NK-92 treated with Interleukin-12 subunit alpha and Interleukin-12 subunit beta, amount 100 ng/mL, for 24 hours (cell line): Measurements from ENCODE around the gene NUPR1.
"Not testable (repeated sequence)": the region's sequence is repeated elsewhere in the genome, so short reads cannot be mapped to it uniquely, and the experiment has no call there.

Experiments
- DNase-seq: peaks from one replicate; lab custom pipeline; 2025; lab: John Stamatoyannopoulos, UW

Gene NUPR1

DNA sequence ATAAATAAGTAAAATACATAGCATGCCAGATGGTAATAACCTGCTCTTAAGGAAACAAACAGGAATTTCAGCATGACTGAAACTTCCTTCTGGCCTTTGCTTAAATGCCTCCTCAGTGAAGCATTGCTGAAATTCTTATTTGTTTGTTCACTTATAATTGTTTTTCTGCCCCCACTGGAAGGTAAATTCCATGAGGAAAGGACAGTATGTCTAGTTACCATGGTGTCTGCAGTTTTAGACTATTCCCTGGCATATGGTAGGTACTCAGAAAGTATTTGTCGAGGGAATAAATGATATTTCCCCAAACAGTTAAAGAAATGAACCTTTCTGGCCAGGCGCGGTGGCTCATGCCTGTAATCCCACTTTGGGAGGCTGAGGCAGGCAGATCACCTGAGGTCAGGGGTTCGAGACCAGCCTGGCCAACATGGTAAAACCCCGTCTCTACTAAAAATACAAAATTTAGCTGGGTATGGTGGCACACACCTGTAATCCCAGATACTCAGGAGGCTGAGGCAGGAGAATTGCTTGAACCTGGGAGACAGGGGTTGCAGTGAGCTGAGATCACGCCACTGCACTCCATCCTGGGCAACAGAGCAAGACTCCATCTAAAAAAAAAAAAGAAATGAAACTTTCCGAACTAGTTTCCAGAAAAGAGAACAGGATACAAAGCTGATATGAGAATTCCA, 11.5 kb downstream of the NUPR1 start:
- DNase-seq = not testable (repeated sequence)

DNA sequence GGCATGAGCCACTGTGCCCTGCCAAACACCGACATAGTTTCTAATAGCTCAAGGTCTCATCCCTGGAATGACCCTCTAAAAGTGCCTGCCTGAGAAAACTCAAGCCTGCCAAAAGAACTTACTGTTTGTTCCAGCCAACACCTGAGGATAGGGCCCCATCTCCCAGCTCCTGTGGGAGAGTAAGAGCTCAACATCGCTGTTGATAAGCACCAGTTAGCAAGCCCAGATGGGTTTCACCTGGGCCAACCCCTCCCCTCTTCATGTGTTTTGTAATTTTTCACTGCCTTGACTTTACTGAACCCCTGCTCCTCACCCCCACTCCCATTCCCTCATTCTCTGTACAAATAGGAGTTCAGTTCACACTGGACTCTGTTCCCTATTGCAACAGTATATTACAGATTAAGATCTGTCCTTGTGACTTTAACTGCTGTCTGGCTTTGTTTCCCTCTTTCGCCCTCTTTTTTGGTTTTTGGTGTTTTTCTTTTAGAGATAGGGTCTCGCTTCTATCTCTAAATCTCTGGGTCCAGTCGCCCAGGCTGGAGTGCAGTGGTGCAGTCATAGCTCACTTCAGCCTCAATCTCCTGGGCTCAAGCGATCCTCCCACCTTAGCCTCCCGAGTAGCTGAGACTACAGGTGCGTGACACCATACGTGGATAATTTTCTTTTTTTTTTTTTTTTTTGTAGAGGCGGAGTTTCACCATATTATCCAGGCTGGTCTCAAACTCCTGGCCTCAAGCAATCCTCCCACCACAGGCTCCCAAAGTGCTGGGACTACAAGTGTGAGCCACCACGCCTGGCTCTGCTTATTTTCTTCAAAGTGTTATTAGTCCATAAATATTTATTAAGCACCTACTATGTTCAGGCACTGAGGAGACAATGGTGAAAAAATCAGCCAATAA, 12.3 kb downstream of the NUPR1 start:
- DNase-seq = no peak

GRCh38 chr16:28524681-28525171, 14.0 kb downstream of the NUPR1 start:
- no peak for DNase-seq

DNA sequence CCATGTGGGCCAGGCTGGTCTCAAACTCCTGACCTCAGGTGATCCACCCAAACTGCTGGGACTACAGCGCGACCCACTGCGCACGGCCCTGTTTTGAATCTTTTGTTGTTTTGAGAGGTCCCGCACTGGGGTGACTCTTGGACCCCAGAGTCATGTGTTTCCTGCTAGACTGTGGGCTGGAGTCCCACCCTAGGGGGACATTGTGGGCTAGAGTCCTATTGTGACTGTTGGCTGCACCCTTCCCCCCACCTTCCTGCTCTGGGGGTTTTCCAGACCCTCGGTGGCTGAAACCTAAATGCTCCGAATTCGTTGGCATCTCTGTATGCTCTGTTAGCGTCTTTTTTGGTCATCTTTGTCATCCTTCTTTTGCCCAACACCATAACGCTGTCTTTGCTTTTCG, 16.0 kb downstream of the NUPR1 start:
- DNase-seq = no peak

GRCh38 chr16:28521436-28521835, 17.3 kb downstream of the NUPR1 start:
- DNase-seq = no peak

- DNase-seq = no peak
Observed at GRCh38 chr16:28520672-28521071, 18.1 kb downstream of the NUPR1 start.

GRCh38 chr16:28514246-28514645, 24.5 kb downstream of the NUPR1 start:
- DNase-seq = no peak

- DNase-seq = no peak
Observed at GRCh38 chr16:28513484-28514181, 25.1 kb downstream of the NUPR1 start.

DNA sequence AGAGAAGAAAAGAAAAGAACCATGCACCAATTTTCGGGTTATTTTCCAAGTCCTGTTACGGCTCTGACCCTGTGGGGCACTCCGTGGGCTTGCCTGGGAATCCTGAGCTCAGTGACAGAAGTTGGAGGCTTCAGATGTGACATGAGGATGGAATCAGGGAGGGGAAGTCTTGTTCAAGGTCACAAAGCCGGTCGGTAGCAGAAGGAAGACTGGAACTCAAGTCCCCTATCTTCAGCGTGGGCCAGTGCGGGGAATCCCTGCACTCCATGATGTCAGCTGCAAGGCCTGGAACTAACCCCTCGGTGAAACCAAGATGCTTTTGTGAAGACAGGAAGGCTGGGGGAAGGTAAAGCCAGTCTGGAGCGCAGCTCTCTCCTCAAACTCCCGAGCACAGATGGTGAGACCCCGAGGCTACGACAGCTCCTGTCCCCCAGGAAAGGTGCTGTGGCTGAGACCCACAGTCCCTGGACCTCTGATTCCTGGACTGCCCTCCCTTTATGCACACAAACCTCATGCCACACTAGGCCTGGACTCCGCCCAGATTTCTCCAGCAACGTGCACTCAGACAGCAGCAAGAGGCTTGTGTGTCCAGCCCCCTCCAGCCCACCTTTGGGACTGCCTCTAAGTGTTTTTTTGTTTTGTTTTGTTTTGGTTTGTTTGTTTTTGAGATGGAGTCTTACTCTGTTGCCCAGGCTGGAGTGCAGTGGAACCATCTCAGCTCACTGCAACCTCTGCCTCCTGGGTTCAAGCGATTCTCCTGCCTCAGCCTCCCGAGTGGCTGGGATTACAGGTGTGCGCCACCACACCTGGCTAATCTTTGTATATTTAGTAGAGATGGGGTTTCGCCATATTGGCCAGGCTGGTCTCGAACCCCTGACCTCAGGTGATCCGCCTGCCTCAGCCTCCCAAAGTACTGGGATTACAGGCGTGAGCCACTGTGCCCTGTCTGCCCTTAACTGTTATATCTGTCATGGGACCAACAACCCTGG, 26.7 kb downstream of the NUPR1 start:
- no peak for DNase-seq

GRCh38 chr16:28511031-28511430, 27.7 kb downstream of the NUPR1 start:
- no peak for DNase-seq

GRCh38 chr16:28505489-28506137, 33.2 kb downstream of the NUPR1 start:
- DNase-seq = no peak

DNA sequence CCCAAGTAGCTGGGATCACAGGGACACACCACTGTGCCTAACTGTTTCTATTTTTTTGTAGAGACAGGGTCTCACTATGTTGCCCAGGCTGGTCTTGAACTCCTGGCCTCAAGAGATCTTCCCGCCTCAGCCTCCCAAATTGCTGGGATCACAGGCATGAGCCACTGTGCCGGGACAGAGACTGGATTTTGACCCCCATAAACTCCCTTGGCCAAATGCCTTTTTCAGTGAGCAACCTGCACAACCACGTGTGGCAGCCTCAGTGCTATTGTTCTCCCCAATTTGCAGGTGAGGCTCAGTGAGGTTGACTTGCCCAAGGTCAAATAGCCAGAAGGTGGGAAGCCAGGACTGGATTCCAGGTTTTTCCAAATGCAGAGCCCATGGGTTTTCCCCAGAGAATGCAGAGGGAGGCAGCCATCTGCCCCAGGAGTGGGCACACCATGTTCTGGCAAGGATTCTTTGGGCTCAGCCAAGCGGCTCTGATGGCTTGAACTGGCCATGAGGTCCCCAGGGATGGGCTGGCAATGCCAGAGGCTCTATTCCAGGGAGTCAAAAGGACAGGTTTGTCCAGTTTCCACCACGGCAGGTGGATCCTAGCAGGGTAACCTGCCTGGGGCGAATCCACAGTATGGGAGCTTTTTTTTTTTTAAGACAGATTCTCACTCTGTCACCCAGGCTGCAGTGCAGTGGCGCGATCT, 33.9 kb downstream of the NUPR1 start:
- DNase-seq = no peak

DNA sequence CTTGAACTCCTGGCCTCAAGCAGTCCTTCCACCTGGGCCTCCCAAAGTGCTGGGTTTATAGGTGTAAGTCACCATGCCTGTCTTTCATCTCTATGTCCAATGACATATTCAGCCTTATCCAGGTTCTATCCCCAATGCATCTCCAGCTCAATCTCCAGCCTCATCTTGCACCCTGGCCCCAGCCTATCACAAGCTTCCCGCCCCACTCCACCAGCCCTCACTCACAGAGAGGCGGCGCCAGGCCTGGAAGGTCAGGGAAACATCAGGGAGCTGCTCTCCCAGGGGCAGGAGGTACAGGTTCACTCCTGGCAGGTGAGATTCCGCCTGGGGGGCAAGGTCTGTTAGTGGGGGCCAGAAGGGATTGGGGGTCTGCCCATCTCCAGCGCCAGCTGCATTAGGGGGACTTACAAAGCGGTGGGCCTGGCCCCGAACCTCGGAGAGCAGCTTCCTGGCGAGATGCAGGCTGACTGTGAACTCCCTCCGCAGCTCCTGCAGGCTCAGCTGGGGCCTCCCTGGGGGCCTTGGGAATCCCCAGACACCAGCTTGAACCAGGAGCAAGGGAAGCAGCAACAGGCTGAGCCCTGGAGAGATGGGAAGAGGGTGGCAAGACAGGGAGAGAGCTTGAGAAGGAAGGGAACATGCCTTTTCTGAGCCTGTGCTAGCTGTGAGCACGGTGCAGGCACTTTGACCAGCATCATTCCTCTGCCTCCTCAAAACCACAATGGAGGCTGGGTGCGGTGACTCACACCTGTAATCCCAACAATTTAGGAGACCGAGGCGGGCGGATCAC, 35.1 kb downstream of the NUPR1 start:
- no peak for DNase-seq

DNA sequence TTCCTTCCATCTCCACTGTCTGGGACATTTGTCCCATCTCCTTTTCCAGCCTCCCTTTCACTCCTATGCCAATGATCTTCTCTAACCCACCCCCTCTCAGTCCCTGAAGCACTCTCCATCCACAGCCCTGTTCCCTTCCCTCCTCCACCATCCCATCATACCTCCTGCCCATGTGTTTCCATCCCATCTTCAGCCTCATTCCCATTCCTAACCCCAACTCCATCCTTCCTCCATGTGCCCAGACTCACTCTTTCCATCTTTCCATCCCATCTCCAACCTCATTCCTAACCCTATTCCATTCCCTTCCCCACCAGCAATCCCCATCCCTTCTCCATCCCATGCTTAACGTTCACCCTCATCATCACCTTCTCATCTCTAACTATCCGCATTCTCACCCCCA, 36.5 kb downstream of the NUPR1 start:
- no peak for DNase-seq

DNA sequence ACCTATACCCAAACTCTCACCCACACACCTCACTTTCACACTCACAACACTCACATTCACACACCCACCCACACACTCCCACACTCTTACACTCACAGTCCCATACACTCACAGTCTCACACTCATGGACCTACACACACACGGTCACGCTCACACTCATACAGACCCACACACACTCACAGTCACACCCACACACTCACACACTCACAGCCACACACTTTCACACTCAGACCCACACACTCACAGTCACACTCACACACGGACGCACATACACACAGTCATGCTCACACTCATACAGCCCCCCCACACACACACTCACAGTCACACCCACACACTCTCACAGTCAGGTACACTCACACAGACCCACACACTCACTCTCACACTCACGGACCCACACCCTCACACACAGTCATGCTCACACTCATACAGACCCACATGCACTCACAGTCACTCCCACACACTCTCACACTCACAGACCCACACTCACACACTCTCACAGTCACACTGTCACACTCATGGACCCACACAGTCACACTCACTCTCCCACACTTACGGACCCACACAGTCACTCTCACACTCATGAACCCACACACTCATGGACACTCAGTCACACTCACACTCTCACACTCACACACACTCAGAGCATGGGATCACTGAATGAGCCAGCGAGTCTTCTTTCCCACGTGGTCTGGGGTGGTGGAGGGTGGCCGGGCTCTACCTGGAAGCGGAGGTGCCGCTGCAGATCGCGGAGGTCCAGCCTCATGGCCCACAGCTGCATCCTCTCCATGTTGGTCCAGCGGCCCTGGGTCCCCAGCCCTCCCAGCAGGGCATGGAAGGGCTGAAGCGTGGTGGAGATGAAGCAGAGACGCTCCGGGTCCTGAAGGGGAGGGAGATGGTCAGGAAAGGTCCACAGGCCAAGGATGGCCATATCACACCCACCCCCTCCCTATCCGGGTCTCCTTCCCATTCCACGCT, 37.2 kb downstream of the NUPR1 start:
- no peak for DNase-seq

GRCh38 chr16:28500476-28501180, 38.1 kb downstream of the NUPR1 start:
- DNase-seq = not testable (repeated sequence)

DNA sequence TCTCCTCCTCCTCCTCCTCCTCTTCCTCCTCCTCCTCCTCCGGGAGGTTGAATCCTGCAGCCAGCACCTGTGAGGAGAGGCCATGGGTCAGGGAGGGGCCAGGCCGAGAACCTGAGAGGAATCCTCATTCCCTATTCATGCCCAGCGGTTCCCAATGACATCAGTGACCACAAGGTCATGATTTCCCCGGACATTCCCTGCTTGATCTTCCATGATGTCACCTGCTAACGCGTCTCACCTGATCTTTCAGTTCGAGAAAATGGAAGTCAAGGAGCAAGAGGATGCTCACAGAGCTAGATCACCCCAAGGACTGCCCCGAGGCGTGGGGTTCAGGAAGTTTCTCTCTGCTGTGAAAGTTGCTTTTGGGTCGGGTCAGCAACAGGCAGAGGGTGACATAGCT, 38.9 kb downstream of the NUPR1 start:
- DNase-seq = no peak
